ENCODE data around the gene TRIM17. TPM values are rescaled to one million over a fixed set of nuclear protein-coding genes. Genes with fewer than 3 reads are reported as not detected.

Gene TRIM17
- total RNA-seq, 2 donors from 2014 or later = 0.38 to 1.9 TPM

DNA sequence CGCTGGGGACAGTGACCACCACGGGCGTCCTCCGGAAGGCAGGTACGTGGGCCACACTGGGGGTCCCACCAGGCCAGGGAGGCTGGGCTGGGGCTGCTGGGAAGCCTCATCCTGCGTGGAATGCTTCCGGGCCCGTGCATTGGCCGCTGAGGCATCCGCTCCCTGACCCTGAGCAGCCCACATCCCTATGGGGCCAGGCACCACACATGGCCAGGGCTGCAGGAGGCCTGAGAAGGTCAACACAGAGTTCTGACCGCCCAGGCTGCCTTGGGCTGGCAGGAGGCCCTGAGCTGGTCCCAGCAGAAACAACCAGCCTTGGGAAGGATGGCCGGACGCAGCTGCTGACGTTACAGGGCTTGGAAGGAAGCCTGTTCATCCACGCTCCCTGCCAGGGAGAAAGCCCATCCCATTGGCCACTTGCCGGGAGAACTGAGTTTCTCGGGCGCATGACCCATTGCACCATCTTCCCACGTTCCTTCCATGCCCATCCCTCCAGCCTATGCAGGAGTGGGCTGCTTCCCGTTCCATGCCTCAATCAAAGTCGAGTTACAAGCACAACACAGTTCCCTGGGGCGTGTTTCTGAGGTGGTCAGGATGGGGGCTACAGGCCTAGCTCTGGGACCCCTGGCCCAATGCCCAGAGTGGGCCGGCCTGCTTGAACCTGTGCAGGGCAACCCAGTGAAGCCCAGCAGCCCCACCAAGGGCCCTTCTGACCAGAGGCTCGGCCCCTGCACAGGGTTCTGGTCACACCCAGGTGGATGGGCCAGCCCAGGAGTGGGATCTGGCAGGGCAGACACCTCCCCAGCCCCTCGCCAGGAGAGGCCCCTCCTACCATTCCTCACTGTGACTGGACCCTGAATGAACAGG is 41.7 kb downstream of the TRIM17 start:
- peak; percentile 96 for DNase-seq (ENCODE audit: low spot score)
- intact Hi-C loops (cut with DNase I) = no loop called here

- DNase-seq (ENCODE audit: low spot score) = peak; percentile 79
Measured at GRCh38 chr1:228373681-228374571, 42.7 kb downstream of the TRIM17 start.

GRCh38 chr1:228373004-228373680 is 43.5 kb downstream of the TRIM17 start:
- intact Hi-C loops (cut with DNase I) = no loop called here
- peak; percentile 74 for DNase-seq (ENCODE audit: low spot score)

More at GRCh38 chr1:228373681-228374571, 42.7 kb downstream of the TRIM17 start:
- intact Hi-C loops (cut with DNase I) = no loop called here

DNA sequence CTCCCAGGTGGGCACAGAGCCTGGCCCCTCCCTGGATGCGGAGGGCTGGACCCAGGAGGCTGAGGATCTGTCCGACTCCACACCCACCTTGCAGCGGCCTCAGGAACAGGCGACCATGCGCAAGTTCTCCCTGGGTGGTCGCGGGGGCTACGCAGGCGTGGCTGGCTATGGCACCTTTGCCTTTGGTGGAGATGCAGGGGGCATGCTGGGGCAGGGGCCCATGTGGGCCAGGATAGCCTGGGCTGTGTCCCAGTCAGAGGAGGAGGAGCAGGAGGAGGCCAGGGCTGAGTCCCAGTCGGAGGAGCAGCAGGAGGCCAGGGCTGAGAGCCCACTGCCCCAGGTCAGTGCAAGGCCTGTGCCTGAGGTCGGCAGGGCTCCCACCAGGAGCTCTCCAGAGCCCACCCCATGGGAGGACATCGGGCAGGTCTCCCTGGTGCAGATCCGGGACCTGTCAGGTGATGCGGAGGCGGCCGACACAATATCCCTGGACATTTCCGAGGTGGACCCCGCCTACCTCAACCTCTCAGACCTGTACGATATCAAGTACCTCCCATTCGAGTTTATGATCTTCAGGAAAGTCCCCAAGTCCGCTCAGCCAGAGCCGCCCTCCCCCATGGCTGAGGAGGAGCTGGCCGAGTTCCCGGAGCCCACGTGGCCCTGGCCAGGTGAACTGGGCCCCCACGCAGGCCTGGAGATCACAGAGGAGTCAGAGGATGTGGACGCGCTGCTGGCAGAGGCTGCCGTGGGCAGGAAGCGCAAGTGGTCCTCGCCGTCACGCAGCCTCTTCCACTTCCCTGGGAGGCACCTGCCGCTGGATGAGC is 44.3 kb downstream of the TRIM17 start:
- intact Hi-C loops (cut with DNase I) = no loop called here
- DNase-seq (ENCODE audit: low spot score) = peak; percentile 76

DNA sequence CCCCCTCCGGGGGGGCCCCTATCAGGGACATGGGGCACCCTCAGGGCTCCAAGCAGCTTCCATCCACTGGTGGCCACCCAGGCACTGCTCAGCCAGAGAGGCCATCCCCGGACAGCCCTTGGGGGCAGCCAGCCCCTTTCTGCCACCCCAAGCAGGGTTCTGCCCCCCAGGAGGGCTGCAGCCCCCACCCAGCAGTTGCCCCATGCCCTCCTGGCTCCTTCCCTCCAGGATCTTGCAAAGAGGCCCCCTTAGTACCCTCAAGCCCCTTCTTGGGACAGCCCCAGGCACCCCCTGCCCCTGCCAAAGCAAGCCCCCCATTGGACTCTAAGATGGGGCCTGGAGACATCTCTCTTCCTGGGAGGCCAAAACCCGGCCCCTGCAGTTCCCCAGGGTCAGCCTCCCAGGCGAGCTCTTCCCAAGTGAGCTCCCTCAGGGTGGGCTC is 44.9 kb downstream of the TRIM17 start:
- intact Hi-C loops (cut with DNase I) = no loop called here

GRCh38 chr1:228370941-228371740 is 45.5 kb downstream of the TRIM17 start:
- DNase-seq (ENCODE audit: low spot score) = peak; percentile 80
- intact Hi-C loops (cut with DNase I) = no loop called here

More for the DNA sequence above, 44.9 kb downstream of the TRIM17 start:
- DNase-seq (ENCODE audit: low spot score) = no peak

GRCh38 chr1:228370439-228370940 is 46.2 kb downstream of the TRIM17 start:
- peak; percentile 69 for DNase-seq (ENCODE audit: low spot score)
- intact Hi-C loops (cut with DNase I) = no loop called here

- intact Hi-C loops (cut with DNase I) = no loop called here
- DNase-seq (ENCODE audit: low spot score) = peak; percentile 62
Measured at GRCh38 chr1:228369608-228370438, 46.8 kb downstream of the TRIM17 start.

DNA sequence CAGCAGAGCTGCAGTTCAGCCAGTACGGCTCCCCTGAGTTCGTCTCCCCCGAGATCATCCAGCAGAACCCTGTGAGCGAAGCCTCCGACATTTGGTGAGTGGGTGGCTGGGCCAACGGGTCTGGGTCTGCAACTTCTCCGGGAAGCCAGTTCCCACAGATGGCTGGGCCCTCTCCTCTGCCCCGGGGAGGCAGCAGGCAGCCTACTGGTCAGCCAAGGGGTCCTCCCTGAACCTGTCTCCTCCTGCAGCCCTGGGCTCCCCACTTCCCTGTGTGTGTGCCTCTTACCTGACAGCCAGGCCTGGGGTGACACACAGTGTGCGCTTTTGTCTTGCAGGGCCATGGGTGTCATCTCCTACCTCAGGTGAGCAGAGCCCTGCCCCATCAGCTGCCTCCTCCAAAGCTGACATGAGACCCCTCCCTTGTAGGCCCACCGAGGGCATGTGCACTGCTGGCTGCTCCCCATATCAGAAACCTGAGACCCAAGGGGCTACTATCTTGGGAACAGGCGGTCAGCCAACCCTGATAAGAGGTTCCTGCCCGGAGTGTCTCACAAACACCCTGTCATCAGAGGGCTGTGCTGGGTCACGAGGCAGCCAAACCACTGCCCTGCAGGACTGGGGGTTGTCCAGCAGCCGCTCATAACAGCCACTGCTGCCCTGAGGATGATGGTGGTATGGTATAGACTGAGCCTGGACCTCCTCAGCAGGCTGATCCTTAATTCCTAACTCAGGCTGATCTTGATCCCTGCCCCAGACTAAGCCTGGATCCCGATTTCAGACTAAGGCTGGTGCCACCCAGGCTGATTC is 47.7 kb downstream of the TRIM17 start:
- intact Hi-C loops (cut with DNase I) = no loop called here
- DNase-seq (ENCODE audit: low spot score) = peak; percentile 79

GRCh38 chr1:228367798-228368791 is 48.6 kb downstream of the TRIM17 start:
- intact Hi-C loops (cut with DNase I) = no loop called here
- DNase-seq (ENCODE audit: low spot score) = peak; percentile 79

DNA sequence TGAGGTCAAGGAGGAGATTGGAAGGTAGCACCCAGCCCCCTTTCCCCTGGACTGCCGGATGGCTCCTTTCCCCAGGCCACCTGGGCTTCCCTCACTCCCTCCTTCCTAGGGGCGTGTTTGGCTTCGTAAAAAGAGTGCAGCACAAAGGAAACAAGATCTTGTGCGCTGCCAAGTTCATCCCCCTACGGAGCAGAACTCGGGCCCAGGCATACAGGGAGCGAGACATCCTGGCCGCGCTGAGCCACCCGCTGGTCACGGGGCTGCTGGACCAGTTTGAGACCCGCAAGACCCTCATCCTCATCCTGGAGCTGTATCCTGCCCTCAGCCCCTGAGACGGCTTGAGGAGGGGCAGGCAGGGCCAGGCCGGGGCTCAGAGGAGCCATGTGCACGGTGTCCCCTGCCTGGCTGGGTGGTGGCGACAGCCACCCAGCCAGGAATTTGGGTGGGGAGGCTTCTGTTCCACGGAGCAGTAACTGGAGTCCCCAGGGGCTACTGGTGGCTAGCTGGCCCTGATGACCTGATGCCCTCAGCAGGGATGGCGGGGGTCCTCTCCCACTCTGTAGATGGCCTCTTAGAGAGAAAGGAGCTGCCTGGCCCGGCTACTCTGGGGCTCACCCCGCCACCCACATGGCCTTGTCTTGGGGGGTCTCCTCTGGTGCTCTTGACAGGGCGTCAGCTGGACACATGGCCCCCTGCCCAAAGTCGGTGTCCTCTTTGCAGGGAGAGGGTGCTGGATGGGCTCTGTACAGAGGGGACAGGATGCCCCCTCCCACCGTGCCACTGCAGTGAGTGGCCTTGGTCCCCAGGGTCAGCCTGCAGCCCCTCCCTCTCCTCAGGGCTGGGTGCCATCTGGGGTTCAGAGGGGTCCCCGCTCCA is 49.6 kb downstream of the TRIM17 start:
- intact Hi-C loops (cut with DNase I) = no loop called here
- DNase-seq (ENCODE audit: low spot score) = peak; percentile 76

DNA sequence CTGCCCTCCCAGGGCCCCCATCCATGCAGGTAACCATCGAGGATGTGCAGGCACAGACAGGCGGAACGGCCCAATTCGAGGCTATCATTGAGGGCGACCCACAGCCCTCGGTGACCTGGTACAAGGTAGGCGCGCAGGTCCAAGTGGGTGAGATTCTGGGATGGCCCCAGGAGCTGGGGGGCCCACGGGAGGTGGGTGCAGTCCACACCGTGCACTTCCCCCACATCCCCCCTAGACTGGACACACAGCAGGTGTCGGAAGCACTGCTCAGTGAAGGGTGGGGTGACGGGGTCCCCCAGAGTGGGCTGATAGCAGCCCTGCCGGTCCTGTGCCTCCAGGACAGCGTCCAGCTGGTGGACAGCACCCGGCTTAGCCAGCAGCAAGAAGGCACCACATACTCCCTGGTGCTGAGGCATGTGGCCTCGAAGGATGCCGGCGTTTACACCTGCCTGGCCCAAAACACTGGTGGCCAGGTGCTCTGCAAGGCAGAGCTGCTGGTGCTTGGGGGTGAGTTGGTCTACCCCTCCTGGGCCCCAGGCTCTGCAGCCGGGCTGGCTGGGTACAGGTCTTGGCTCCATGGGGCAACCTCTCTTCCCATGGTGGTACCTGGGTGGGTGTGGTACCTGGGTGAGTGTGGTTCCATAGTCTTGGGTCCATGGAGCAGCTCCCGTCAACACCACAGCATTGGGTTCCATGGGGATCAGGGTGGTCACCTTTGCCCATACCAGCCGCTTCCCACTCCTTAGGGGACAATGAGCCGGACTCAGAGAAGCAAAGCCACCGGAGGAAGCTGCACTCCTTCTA is 50.4 kb downstream of the TRIM17 start:
- intact Hi-C loops (cut with DNase I) = no loop called here

More for the DNA sequence above, 50.4 kb downstream of the TRIM17 start:
- peak; percentile 76 for DNase-seq (ENCODE audit: low spot score)
